Ovary (tissue), 9 donors: ENCODE measurements around the gene SF3B3. TPM values are rescaled to one million over a fixed set of nuclear protein-coding genes. Genes with fewer than 3 reads are reported as not detected.

Experiments
- DNase-seq, 5 donors: peaks; one replicate each; pipeline ENCODE4 v3.0.0-alpha.2; 2019 to 2020
- H3K27ac ChIP-seq, 2 donors: fragments of 200-600 bp; one replicate each; pipeline versions ENCODE4 v1.5.1 to v1.8.0; 2019 to 2022
- H3K27me3 ChIP-seq: fragments of 200-600 bp; one replicate; pipeline ENCODE4 v1.8.0; 2022
- H3K36me3 ChIP-seq: fragments of 200-600 bp; sonication (generic); one replicate; pipeline ENCODE4 v1.5.1; 2019
- H3K4me1 ChIP-seq: one replicate; pipeline ENCODE4 v1.8.1; 2013; ENCODE audit warnings: mild to moderate bottlenecking, moderate library complexity; ENCODE audit not compliant: insufficient read depth
- H3K4me3 ChIP-seq: fragments of 200-600 bp; sonication (generic); one replicate; pipeline ENCODE4 v1.5.1; 2017
- H3K9me3 ChIP-seq, 2 donors: fragments of 200-600 bp in 1 of 2; sonication (generic) in 1 of 2; one replicate each; pipeline versions ENCODE4 v1.5.1 to v1.8.1; 2013 to 2019; ENCODE audit warnings: mild to moderate bottlenecking in 1 of 2, moderate library complexity in 1 of 2
- EP300 ChIP-seq: sonication (generic); formaldehyde crosslinking; IDR thresholded peaks from one replicate; pipeline ENCODE4 v1.6.1; 2017; ENCODE audit warnings: antibody characterized with exemption
- POLR2A ChIP-seq: fragments of 450-650 bp; IDR thresholded peaks from one replicate; pipeline ENCODE4 v1.6.1; 2017; ENCODE audit warnings: antibody characterized with exemption, mild to moderate bottlenecking, moderate library complexity
- WGBS, 3 donors: extraction: QIAGEN DNeasy Blood & Tissue Kit in 1 of 3; methylation state at CpG; one replicate each; pipeline versions ENCODE4 v1.1.5 to v1.1.7; 2013 to 2017; 5-methylcytosine and 5-hydroxymethylcytosine counted together
- intact Hi-C, 4 donors: fragments of 100-400 bp; cut with DNase I; formaldehyde crosslinking; loops; one replicate each; pipeline versions ENCODE4 v1.11.0 to v1.15.1; 2022 to 2023
- polyA plus RNA-seq, 2 donors: library from polyadenylated mRNA; stranded (reverse); fragments of 200-250 nt in 1 of 2; fragments of 350-450 nt in 1 of 2; fragmentation: Illumina TruSeq in 1 of 2; extraction: RNeasy Lipid Tissue Mini Kit (QIAGEN cat#74804) in 1 of 2; gene quantifications; one replicate each; pipeline ENCODE4 v1.2.3, GENCODE V29; 2013 to 2014
- total RNA-seq, 7 donors: library from RNA; depleted of rRNA in 2 of 7; stranded (reverse); fragments of >200 nt in 2 of 7; fragmentation: NEBNext Ultra II Directional in 3 of 7; extraction: Animal tissue kit (Norgen Biotek cat#: 25700) in 3 of 7; gene quantifications; one replicate each; pipeline versions ENCODE4 v1.1.0 to v1.2.4, GENCODE V29; 2016 to 2023
- TF ChIP-seq, protein P1 (sequence below), 3 donors: fragments of 450-650 bp in 2 of 3; fragments of 200-600 bp in 1 of 3; IDR thresholded peaks; one replicate each; pipeline versions ENCODE4 v1.5.1 to v1.8.0; 2016 to 2022; ENCODE audit warnings: antibody characterized with exemption in 3 of 3, mild to moderate bottlenecking in 1 of 3
- donor health status: DM: no; HTN: no; CAD: no; lungs with moderate emphysema.
- donor health status: DM: no; HTN: no; CAD: no.
- donor health status: Bipolar disorder and iron deficiency.
- donor health status: DM: yes; HTN: yes; CAD: no.
- donor health status: DM: no; HTN: no; CAD: no.
- donor health status: DM: yes; HTN: yes; CAD: no.

The SF3B3 gene
- total and polyA plus RNA-seq, 9 donors, result 76.1 to 326 (median 282) TPM

DNA sequence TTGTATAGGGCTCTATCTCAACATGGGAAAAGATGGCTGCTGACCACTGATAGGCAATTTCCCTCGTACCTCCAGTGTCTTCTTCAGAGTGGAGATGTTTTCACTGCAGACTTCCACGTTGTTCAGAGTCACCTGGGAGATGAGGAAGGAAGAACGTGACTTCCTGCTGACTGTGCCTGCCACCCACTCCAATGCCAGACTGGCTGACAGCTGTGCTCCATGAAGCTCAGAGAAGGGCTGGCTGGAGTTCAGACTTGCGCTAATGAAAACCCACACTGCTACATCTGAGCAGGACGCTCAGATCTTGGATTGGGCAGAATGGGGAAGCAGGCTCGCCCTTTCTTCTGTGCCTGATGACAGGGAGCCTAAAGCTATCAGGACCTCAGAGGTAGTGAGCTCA lies 33.4 kb upstream of the SF3B3 start:
- Histone ChIP-seq H3K4me1 (no peaks in the 10 kb centered on the region), H3K27ac (no peak overlapping the region), H3K36me3 (no peaks in the 10 kb centered on the region), H3K27me3 (no peaks in the 10 kb centered on the region), H3K4me3 (no peak overlapping the region), H3K9me3 (no peaks in the 10 kb centered on the region)
- intact Hi-C loops, result no loop called here
- WGBS, 3 donors, result 76 to 83% (median 80%) methylated on average over 6 of the region's 6 CpGs
- TF ChIP-seq EP300 (no peak), POLR2A (no peak)
- TF ChIP-seq, protein P1, sequence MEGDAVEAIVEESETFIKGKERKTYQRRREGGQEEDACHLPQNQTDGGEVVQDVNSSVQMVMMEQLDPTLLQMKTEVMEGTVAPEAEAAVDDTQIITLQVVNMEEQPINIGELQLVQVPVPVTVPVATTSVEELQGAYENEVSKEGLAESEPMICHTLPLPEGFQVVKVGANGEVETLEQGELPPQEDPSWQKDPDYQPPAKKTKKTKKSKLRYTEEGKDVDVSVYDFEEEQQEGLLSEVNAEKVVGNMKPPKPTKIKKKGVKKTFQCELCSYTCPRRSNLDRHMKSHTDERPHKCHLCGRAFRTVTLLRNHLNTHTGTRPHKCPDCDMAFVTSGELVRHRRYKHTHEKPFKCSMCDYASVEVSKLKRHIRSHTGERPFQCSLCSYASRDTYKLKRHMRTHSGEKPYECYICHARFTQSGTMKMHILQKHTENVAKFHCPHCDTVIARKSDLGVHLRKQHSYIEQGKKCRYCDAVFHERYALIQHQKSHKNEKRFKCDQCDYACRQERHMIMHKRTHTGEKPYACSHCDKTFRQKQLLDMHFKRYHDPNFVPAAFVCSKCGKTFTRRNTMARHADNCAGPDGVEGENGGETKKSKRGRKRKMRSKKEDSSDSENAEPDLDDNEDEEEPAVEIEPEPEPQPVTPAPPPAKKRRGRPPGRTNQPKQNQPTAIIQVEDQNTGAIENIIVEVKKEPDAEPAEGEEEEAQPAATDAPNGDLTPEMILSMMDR (IDR thresholded peaks at IDR 0.05), result no peak
- DNase-seq, result no peak

DNA sequence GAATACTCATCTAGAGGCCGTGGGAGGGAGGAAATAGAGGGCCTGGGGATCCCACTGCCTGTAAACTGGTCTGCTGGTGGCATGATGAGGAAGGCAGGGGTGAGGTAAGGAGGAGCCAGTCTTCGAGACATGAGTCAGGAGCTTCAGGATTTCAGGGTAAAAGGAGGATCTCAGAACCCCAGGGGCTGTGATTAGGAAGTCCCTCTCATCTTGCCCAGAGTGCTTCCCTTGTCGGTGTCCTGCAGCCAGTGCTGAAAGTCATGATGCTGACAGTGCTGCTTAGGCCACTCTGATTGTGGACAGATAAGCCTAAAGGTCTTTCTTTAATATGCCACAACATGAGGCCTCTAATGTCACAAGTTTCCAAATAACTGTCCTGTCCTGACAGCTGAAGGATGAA lies 29.8 kb upstream of the SF3B3 start:
- Histone ChIP-seq H3K4me3 (no peak overlapping the region), H3K36me3 (no peaks in the 10 kb centered on the region), H3K27me3 (no peaks in the 10 kb centered on the region), H3K4me1 (no peaks in the 10 kb centered on the region), H3K9me3 (no peaks in the 10 kb centered on the region), H3K27ac (no peak overlapping the region)
- TF ChIP-seq, protein P1 (IDR thresholded peaks at IDR 0.05), result no peak
- TF ChIP-seq POLR2A (no peak), EP300 (no peak)
- WGBS, 3 donors, result 84 to 94% (median 89%) methylated on average over 3 of the region's 3 CpGs
- DNase-seq, result no peak
- intact Hi-C loops, result no loop called here

DNA sequence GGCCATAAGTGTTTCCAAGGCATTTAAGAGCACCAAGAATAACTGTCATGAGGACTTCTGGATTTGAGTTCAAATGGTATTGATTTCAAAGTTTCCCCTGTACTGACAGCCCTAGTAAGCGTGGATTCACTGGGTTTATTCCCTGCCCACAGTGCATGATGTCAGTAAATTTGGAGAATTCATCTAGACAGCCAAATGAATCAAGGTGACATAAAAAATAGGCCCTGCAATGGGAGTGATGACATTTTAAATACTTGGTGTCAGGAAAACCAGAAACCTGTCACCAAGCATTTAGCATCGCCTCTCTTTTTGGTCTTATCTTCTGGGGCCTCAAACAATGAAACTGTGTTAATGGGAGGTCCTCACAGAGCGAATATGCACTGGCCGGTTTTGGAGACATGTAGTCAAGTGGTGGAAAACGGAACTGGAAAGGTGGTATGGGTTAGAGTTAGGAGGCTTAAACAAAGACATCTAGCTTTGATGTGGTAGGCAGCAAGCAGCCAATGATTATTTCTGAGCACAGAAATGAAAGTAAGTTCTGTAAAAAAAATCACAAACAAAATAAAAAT lies 29.3 kb upstream of the SF3B3 start:
- H3K4me3 ChIP-seq, result no peak overlapping the region
- DNase-seq, result no peak
- no peaks in the 10 kb centered on the region for H3K36me3 ChIP-seq
- H3K27me3 ChIP-seq, result no peaks in the 10 kb centered on the region
- intact Hi-C loops, result no loop called here
- H3K27ac ChIP-seq, result no peak overlapping the region
- H3K4me1 ChIP-seq, result no peaks in the 10 kb centered on the region
- WGBS, 3 donors, result 70 to 91% (median 86%) methylated on average over 5 of the region's 5 CpGs
- TF ChIP-seq EP300 (no peak), POLR2A (no peak)
- TF ChIP-seq, protein P1 (IDR thresholded peaks at IDR 0.05), result no peak
- H3K9me3 ChIP-seq, result no peaks in the 10 kb centered on the region

DNA sequence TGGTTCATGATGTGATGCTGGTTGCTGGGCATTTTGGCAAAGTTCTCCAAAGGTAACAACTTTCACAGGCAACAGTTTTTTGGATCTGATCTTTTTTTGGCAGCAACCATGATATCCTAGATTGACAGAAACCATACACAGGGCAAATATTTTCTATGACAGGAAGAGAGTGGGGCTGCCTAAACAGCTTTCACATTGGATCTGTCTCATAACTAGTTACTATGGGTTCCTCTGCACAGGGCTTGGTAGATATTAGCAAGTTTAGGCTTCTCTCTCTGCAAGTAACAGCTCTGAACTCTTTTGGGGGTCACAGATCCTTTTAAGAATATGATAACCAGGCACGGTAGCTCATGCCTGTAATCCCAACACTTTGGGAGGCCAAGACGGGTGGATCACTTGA lies 28.8 kb upstream of the SF3B3 start:
- Histone ChIP-seq H3K27me3 (no peaks in the 10 kb centered on the region), H3K27ac (no peak overlapping the region), H3K36me3 (no peaks in the 10 kb centered on the region), H3K4me1 (no peaks in the 10 kb centered on the region), H3K4me3 (no peak overlapping the region), H3K9me3 (no peaks in the 10 kb centered on the region)
- DNase-seq, result no peak
- intact Hi-C loops, result no loop called here
- WGBS, 3 donors, result 83 to 91% (median 84%) methylated on average over 2 of the region's 2 CpGs
- TF ChIP-seq, protein P1 (IDR thresholded peaks at IDR 0.05), result no peak
- no peak for TF ChIP-seq POLR2A
- TF ChIP-seq EP300, result no peak
